ENCODE results near the gene DGKD.

Gene DGKD

DNA sequence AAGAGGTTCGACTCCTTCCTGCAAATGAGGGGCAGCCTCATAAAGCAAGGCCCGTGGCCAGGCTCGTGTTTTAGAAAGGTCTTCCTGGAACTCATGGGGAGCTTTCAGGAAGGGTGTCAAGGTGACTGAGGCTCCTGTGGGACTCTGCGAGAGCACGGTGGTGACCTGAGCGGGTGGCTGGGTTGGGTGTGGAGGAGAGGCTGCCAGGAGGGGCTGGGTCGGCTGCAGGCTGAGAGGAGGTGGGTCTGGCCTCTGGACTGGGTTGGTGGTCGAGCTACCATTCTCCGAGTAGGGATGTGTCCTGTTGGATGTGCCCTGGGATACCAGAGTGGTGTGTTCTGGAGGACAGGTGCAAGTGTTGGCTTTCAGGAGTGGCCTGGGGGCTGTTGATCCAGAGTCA is 86.4 kb downstream of the DGKD start:
- Histone ChIP-seq H3K9me3 (replicated peaks; ENCODE audit: insufficient read depth, low read length) (no peaks in the 10 kb centered on the region), H2AFZ (ENCODE audit: low read length) (no peak overlapping the region), H3K4me2 (ENCODE audit: low read depth, low read length) (no peak overlapping the region)

DNA sequence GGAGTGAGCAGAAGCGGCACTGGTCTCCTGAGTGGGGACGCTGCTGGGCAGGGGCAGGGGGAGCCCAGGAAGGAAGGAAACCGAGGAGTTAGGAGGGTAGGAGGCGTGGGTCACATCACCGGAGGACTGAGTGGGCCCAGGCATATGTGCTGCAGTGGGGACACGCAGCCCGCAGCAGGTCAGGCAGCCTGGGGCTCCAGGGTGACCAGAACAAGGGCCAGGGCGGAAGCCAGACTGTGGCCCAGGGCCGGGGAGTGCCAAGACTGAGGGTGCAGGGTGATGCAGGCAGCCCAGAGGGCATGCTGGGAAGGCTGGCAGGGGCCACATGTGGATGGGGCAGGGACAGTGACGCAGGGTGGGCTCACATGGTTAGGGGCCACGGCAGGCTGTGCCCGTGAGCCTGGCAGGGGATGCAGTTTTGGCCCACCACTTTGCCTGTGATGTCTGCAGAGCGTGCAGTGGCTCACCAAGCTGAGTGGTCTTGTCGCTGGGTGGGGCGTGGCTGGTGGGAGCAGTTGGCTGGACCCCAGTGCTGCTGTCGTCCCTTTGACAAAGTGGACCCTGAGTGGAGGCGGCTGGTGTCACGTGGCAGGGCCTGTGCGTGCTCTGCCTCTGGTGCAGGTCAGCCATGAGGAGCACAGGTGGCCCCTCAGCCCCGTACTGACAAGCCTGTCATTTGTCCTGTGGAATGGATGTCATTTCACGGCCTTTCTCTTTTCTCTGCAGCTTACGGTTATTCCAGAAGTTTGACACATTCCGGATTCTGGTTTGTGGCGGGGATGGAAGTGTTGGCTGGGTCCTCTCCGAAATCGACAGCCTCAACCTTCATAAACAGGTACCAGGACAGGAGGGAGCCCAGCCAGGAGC is 87.1 kb downstream of the DGKD start:
- H3K4me3 ChIP-seq (ENCODE audit: low read length), result no peak overlapping the region
- no peaks in the 10 kb centered on the region for H3K4me1 ChIP-seq (ENCODE audit: low read length)
- no peaks in the 10 kb centered on the region for H3K27me3 ChIP-seq (replicated peaks; ENCODE audit: insufficient read depth, low read length)
- no peaks in the 10 kb centered on the region for H4K20me1 ChIP-seq (ENCODE audit: insufficient read depth, low read length)
- no peak overlapping the region for H3K27ac ChIP-seq (ENCODE audit: low read length)
- no peaks in the 10 kb centered on the region for H3K9me2 ChIP-seq (replicated peaks; ENCODE audit: insufficient read depth, low read length)
- no peak overlapping the region for H2AFZ ChIP-seq (ENCODE audit: low read length)
- no peaks in the 10 kb centered on the region for H3K79me2 ChIP-seq (ENCODE audit: low read length)
- DNase-seq, result no peak
- H3F3A ChIP-seq (ENCODE audit: insufficient read depth, low read length), result no peaks in the 10 kb centered on the region
- no peak overlapping the region for H3K9ac ChIP-seq (ENCODE audit: low read length)
- no peaks in the 10 kb centered on the region for H3K9me3 ChIP-seq (replicated peaks; ENCODE audit: insufficient read depth, low read length)
- no peak overlapping the region for H3K4me2 ChIP-seq (ENCODE audit: low read depth, low read length)
- no peaks in the 10 kb centered on the region for H3K36me3 ChIP-seq (replicated peaks; ENCODE audit: insufficient read depth, low read length)
- TF ChIP-seq EZH2phosphoT487 (IDR thresholded peaks at IDR 0.05; ENCODE audit: low read length), result no peak
- no peak for TF ChIP-seq EZH2 (optimal IDR thresholded peaks at IDR 0.05; ENCODE audit: low read depth, low read length)
- TF ChIP-seq, protein P1, sequence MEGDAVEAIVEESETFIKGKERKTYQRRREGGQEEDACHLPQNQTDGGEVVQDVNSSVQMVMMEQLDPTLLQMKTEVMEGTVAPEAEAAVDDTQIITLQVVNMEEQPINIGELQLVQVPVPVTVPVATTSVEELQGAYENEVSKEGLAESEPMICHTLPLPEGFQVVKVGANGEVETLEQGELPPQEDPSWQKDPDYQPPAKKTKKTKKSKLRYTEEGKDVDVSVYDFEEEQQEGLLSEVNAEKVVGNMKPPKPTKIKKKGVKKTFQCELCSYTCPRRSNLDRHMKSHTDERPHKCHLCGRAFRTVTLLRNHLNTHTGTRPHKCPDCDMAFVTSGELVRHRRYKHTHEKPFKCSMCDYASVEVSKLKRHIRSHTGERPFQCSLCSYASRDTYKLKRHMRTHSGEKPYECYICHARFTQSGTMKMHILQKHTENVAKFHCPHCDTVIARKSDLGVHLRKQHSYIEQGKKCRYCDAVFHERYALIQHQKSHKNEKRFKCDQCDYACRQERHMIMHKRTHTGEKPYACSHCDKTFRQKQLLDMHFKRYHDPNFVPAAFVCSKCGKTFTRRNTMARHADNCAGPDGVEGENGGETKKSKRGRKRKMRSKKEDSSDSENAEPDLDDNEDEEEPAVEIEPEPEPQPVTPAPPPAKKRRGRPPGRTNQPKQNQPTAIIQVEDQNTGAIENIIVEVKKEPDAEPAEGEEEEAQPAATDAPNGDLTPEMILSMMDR (IDR thresholded peaks at IDR 0.05; ENCODE audit: low read length), result no peak

More for the DNA sequence above, 86.4 kb downstream of the DGKD start:
- H4K20me1 ChIP-seq (ENCODE audit: insufficient read depth, low read length), result no peaks in the 10 kb centered on the region
- no peaks in the 10 kb centered on the region for H3K9me2 ChIP-seq (replicated peaks; ENCODE audit: insufficient read depth, low read length)
- no peak for DNase-seq
- H3K79me2 ChIP-seq (ENCODE audit: low read length), result no peaks in the 10 kb centered on the region
- H3K4me1 ChIP-seq (ENCODE audit: low read length), result no peaks in the 10 kb centered on the region
- no peak overlapping the region for H3K27ac ChIP-seq (ENCODE audit: low read length)
- H3F3A ChIP-seq (ENCODE audit: insufficient read depth, low read length), result no peaks in the 10 kb centered on the region
- no peaks in the 10 kb centered on the region for H3K27me3 ChIP-seq (replicated peaks; ENCODE audit: insufficient read depth, low read length)
- no peak overlapping the region for H3K4me3 ChIP-seq (ENCODE audit: low read length)
- H3K9ac ChIP-seq (ENCODE audit: low read length), result no peak overlapping the region
- TF ChIP-seq, protein P1 (IDR thresholded peaks at IDR 0.05; ENCODE audit: low read length), result no peak
- TF ChIP-seq EZH2phosphoT487 (IDR thresholded peaks at IDR 0.05; ENCODE audit: low read length) (no peak), EZH2 (optimal IDR thresholded peaks at IDR 0.05; ENCODE audit: low read depth, low read length) (no peak)
- no peaks in the 10 kb centered on the region for H3K36me3 ChIP-seq (replicated peaks; ENCODE audit: insufficient read depth, low read length)

DNA sequence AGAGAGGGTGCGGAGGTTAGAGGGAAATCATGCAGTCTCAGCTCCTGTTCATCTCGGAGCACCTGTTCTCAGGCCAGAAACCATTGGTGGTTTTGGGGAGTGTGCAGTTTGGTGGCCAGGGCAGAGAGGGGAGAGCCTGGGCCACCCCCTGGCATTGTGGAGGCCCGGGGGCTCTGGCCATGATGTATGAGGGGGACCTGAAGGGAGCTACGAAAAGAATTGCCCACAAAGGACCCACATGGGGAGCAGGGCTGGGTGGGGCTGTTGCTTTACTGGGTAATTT is 87.7 kb downstream of the DGKD start:
- H3K9ac ChIP-seq (ENCODE audit: low read length), result no peak overlapping the region
- TF ChIP-seq EZH2 (optimal IDR thresholded peaks at IDR 0.05; ENCODE audit: low read depth, low read length) (no peak), EZH2phosphoT487 (IDR thresholded peaks at IDR 0.05; ENCODE audit: low read length) (no peak)
- TF ChIP-seq, protein P1 (IDR thresholded peaks at IDR 0.05; ENCODE audit: low read length), result no peak
- no peaks in the 10 kb centered on the region for H4K20me1 ChIP-seq (ENCODE audit: insufficient read depth, low read length)
- no peak overlapping the region for H3K4me3 ChIP-seq (ENCODE audit: low read length)
- no peak overlapping the region for H3K27ac ChIP-seq (ENCODE audit: low read length)
- no peaks in the 10 kb centered on the region for H3K36me3 ChIP-seq (replicated peaks; ENCODE audit: insufficient read depth, low read length)
- H3K4me1 ChIP-seq (ENCODE audit: low read length), result no peaks in the 10 kb centered on the region
- no peak overlapping the region for H3K4me2 ChIP-seq (ENCODE audit: low read depth, low read length)
- H3K9me3 ChIP-seq (replicated peaks; ENCODE audit: insufficient read depth, low read length), result no peaks in the 10 kb centered on the region
- no peaks in the 10 kb centered on the region for H3K27me3 ChIP-seq (replicated peaks; ENCODE audit: insufficient read depth, low read length)
- H3F3A ChIP-seq (ENCODE audit: insufficient read depth, low read length), result no peaks in the 10 kb centered on the region
- H3K79me2 ChIP-seq (ENCODE audit: low read length), result no peaks in the 10 kb centered on the region
- H2AFZ ChIP-seq (ENCODE audit: low read length), result no peak overlapping the region
- DNase-seq, result no peak
- no peaks in the 10 kb centered on the region for H3K9me2 ChIP-seq (replicated peaks; ENCODE audit: insufficient read depth, low read length)

All from MM.1S (cell line).